Neural cell (in vitro differentiated cells): ENCODE data around the gene FOXC2. TPM values are rescaled to one million over a fixed set of nuclear protein-coding genes. Genes with fewer than 3 reads are reported as not detected.

Experiments used
- H2AFZ ChIP-seq: fragments of 200-600, 300-800 bp; sonication (generic), shearing (Covaris generic); 2 replicates; pipeline ENCODE4 v1.6.0; 2014; ENCODE audit warnings: low read depth, mild to moderate bottlenecking, antibody characterized with exemption, low read length, moderate library complexity
- H3F3A ChIP-seq: fragments of 200-600 bp; shearing (Covaris generic); 2 replicates; pipeline ENCODE4 v1.6.1; 2016; ENCODE audit warnings: mild to moderate bottlenecking, moderate library complexity, mixed read lengths, antibody characterized with exemption, low read length; ENCODE audit not compliant: insufficient read depth, poor library complexity, severe bottlenecking
- H3K27ac ChIP-seq: fragments of 200-600, 300-800 bp; sonication (generic), shearing (Covaris generic); 2 replicates; pipeline ENCODE4 v1.5.1; 2014; ENCODE audit warnings: mild to moderate bottlenecking, low read length, moderate library complexity
- H3K27me3 ChIP-seq: fragments of 300-800, 200-600 bp; sonication (generic), shearing (Covaris generic); 2 replicates; pipeline ENCODE4 v1.6.0; 2014; ENCODE audit warnings: mild to moderate bottlenecking, low read depth, low read length, moderate library complexity; ENCODE audit not compliant: insufficient read depth
- H3K36me3 ChIP-seq: fragments of 300-800, 200-600 bp; sonication (generic), shearing (Covaris generic); 2 replicates; pipeline ENCODE4 v1.5.1; 2014; ENCODE audit warnings: mild to moderate bottlenecking, antibody characterized with exemption, low read length, moderate library complexity; ENCODE audit not compliant: insufficient read depth
- H3K4me2 ChIP-seq: fragments of 300-800, 200-600 bp; sonication (generic), shearing (Covaris generic); 2 replicates; pipeline ENCODE4 v1.6.0; 2014; ENCODE audit warnings: mild to moderate bottlenecking, low read length
- H3K4me3 ChIP-seq: fragments of 300-800, 200-600 bp; sonication (generic), shearing (Covaris generic); 2 replicates; pipeline ENCODE4 v1.5.1; 2014; ENCODE audit warnings: mild to moderate bottlenecking, low read length, moderate library complexity
- H3K79me2 ChIP-seq: fragments of 200-600 bp; shearing (Covaris generic); replicated peaks from 2 replicates; pipeline ENCODE4 v1.6.0; 2014; ENCODE audit warnings: mild to moderate bottlenecking, low read length, moderate library complexity; ENCODE audit not compliant: insufficient read depth
- H3K9ac ChIP-seq: fragments of 300-800, 200-600 bp; sonication (generic), shearing (Covaris generic); 2 replicates; pipeline ENCODE4 v1.6.1; 2016; ENCODE audit warnings: mild to moderate bottlenecking, low read length, mixed read lengths
- H3K9me2 ChIP-seq: fragments of 200-600 bp; shearing (Covaris generic); 2 replicates; pipeline ENCODE4 v1.6.1; 2016; ENCODE audit warnings: mild to moderate bottlenecking, low read length, mixed read lengths; ENCODE audit not compliant: insufficient read depth
- H3K9me3 ChIP-seq: fragments of 200-600, 300-800 bp; sonication (generic), shearing (Covaris generic); 2 replicates; pipeline ENCODE4 v1.6.1; 2016; ENCODE audit warnings: mild to moderate bottlenecking, mixed run types, low read length, moderate library complexity, mixed read lengths
- H4K20me1 ChIP-seq: fragments of 200-600 bp; shearing (Covaris generic); 2 replicates; pipeline ENCODE4 v1.6.1; 2016; ENCODE audit warnings: mild to moderate bottlenecking, mixed run types; ENCODE audit not compliant: insufficient read depth
- EP300 ChIP-seq: fragments of 450-650 bp; conservative IDR thresholded peaks from 2 replicates; pipeline ENCODE4 v1.6.1; 2014; ENCODE audit warnings: antibody characterized with exemption, mild to moderate bottlenecking, moderate library complexity; ENCODE audit not compliant: poor library complexity, severe bottlenecking
- EZH2 ChIP-seq: fragments of 200-600, 300-800 bp; shearing (Covaris generic), sonication (generic); IDR thresholded peaks from 2 replicates; pipeline ENCODE4 v1.6.1; 2014; ENCODE audit warnings: antibody characterized with exemption, low read length, borderline replicate concordance, mild to moderate bottlenecking; ENCODE audit not compliant: insufficient read depth, poor library complexity, severe bottlenecking
- MXI1 ChIP-seq: fragments of 450-650 bp; conservative IDR thresholded peaks from 2 replicates; pipeline ENCODE4 v1.6.1; 2014; ENCODE audit warnings: antibody characterized with exemption, mild to moderate bottlenecking; ENCODE audit not compliant: poor library complexity, severe bottlenecking
- POLR2AphosphoS5 ChIP-seq: IDR thresholded peaks from 2 replicates; pipeline ENCODE4 v1.6.1; 2012
- RAD21 ChIP-seq: fragments of 450-650 bp; conservative IDR thresholded peaks from 2 replicates; pipeline ENCODE4 v1.6.1; 2014; ENCODE audit warnings: antibody characterized with exemption, mild to moderate bottlenecking, moderate library complexity
- SMC3 ChIP-seq: fragments of 450-650 bp; conservative IDR thresholded peaks from 2 replicates; pipeline ENCODE4 v1.6.1; 2014; ENCODE audit warnings: antibody characterized with exemption, mild to moderate bottlenecking, moderate library complexity; ENCODE audit not compliant: poor library complexity
- TAF1 ChIP-seq: IDR thresholded peaks from 2 replicates; pipeline ENCODE4 v1.6.1; 2012; ENCODE audit warnings: low read depth
- polyA plus RNA-seq: library from polyadenylated mRNA; depleted of rRNA; stranded (reverse); fragments of >200 nt; gene quantifications from 2 replicates; pipeline ENCODE4 v1.2.3, GENCODE V29; 2014
- TF ChIP-seq, protein P1 (sequence below): fragments of 450-650 bp; IDR thresholded peaks from 2 replicates; pipeline ENCODE4 v1.5.1; 2014; ENCODE audit warnings: antibody characterized with exemption, mild to moderate bottlenecking, moderate library complexity; ENCODE audit not compliant: poor library complexity, severe bottlenecking
- TF ChIP-seq, protein P2 (sequence below): IDR thresholded peaks from 2 replicates; pipeline ENCODE4 v1.6.1; 2012; ENCODE audit warnings: borderline replicate concordance

The FOXC2 gene
- polyA plus RNA-seq, 1 donor from 2014 or later, result not detected

DNA sequence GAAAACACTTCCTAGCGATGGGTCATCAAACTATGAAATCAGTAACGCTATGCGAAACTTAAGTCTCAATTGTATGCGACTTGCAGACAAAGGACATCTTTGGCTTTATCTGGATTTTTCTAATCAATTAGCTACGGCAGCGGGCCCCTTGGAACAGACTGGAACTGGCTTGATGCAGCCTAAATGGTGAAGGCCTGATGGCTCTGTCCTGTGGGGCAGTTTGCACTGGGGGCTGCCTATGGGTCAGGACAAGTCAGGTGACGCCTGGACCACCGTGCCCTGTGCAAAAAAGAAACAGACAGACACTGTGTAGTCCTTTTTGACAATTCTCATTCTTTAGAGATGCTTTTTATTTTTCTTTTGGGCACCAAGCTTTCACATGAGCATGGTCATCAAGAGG lies 33.6 kb upstream of the FOXC2 start:
- no peak overlapping the region for H3K4me3 ChIP-seq
- H3K9me3 ChIP-seq, result no peaks in the 10 kb centered on the region
- H4K20me1 ChIP-seq, result no peaks in the 10 kb centered on the region
- no peak overlapping the region for H3K4me2 ChIP-seq
- no peaks in the 10 kb centered on the region for H3K9me2 ChIP-seq
- H3K36me3 ChIP-seq, result no peaks in the 10 kb centered on the region
- no peaks in the 10 kb centered on the region for H3K27me3 ChIP-seq
- TF ChIP-seq MXI1, result no peak
- TF ChIP-seq EP300, result no peak
- TF ChIP-seq SMC3, result no peak
- no peak for TF ChIP-seq RAD21
- TF ChIP-seq, protein P1, sequence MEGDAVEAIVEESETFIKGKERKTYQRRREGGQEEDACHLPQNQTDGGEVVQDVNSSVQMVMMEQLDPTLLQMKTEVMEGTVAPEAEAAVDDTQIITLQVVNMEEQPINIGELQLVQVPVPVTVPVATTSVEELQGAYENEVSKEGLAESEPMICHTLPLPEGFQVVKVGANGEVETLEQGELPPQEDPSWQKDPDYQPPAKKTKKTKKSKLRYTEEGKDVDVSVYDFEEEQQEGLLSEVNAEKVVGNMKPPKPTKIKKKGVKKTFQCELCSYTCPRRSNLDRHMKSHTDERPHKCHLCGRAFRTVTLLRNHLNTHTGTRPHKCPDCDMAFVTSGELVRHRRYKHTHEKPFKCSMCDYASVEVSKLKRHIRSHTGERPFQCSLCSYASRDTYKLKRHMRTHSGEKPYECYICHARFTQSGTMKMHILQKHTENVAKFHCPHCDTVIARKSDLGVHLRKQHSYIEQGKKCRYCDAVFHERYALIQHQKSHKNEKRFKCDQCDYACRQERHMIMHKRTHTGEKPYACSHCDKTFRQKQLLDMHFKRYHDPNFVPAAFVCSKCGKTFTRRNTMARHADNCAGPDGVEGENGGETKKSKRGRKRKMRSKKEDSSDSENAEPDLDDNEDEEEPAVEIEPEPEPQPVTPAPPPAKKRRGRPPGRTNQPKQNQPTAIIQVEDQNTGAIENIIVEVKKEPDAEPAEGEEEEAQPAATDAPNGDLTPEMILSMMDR, result no peak
- TF ChIP-seq, protein P2, sequence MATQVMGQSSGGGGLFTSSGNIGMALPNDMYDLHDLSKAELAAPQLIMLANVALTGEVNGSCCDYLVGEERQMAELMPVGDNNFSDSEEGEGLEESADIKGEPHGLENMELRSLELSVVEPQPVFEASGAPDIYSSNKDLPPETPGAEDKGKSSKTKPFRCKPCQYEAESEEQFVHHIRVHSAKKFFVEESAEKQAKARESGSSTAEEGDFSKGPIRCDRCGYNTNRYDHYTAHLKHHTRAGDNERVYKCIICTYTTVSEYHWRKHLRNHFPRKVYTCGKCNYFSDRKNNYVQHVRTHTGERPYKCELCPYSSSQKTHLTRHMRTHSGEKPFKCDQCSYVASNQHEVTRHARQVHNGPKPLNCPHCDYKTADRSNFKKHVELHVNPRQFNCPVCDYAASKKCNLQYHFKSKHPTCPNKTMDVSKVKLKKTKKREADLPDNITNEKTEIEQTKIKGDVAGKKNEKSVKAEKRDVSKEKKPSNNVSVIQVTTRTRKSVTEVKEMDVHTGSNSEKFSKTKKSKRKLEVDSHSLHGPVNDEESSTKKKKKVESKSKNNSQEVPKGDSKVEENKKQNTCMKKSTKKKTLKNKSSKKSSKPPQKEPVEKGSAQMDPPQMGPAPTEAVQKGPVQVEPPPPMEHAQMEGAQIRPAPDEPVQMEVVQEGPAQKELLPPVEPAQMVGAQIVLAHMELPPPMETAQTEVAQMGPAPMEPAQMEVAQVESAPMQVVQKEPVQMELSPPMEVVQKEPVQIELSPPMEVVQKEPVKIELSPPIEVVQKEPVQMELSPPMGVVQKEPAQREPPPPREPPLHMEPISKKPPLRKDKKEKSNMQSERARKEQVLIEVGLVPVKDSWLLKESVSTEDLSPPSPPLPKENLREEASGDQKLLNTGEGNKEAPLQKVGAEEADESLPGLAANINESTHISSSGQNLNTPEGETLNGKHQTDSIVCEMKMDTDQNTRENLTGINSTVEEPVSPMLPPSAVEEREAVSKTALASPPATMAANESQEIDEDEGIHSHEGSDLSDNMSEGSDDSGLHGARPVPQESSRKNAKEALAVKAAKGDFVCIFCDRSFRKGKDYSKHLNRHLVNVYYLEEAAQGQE, result no peak
- no peaks in the 10 kb centered on the region for H3K79me2 ChIP-seq
- no peak overlapping the region for H3K27ac ChIP-seq
- no peaks in the 10 kb centered on the region for H3F3A ChIP-seq
- H2AFZ ChIP-seq, result no peak overlapping the region
- no peak overlapping the region for H3K9ac ChIP-seq

DNA sequence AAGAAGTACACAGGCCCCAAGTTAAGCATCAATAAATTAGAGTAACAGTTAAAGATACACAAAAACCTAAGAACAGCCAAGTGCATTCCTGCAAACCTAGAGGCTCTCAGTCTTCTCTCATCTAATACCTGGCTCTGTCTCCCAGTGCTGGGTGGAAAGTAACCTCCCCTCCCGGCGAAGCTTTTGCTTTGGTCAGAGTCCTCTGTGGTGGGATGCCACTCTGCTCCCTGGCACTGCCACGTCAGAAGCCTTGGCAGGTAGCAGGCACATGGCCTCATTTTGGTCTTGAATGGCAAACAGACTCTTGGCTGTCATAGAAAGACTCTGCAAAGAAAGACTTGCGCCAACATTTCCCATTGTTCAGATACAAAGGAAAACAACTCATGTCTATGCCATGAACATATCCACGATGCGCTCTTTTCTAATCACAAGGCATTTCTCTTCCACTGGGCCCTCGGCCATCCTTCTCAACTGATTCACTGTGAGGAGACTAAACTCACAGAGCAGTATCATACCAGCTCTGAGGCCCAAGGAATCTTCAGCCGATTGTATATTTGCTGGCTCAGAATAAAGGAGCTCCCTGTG lies 32.8 kb upstream of the FOXC2 start:
- Histone ChIP-seq H3K9me2 (no peaks in the 10 kb centered on the region), H4K20me1 (no peaks in the 10 kb centered on the region), H3K27me3 (no peaks in the 10 kb centered on the region), H3F3A (no peaks in the 10 kb centered on the region), H3K27ac (no peak overlapping the region), H3K4me2 (no peak overlapping the region), H3K36me3 (no peaks in the 10 kb centered on the region), H3K9me3 (no peaks in the 10 kb centered on the region), H3K4me3 (no peak overlapping the region), H3K79me2 (no peaks in the 10 kb centered on the region), H3K9ac (no peak overlapping the region), H2AFZ (no peak overlapping the region)
- TF ChIP-seq EZH2, result no peak
- TF ChIP-seq TAF1, result no peak
- no peak for TF ChIP-seq EP300
- no peak for TF ChIP-seq RAD21
- TF ChIP-seq, protein P2, result no peak
- no peak for TF ChIP-seq POLR2AphosphoS5
- no peak for TF ChIP-seq SMC3
- TF ChIP-seq MXI1, result no peak
- TF ChIP-seq, protein P1, result no peak
